Peyer's patch (tissue), 4 donors: Measurements from ENCODE around the gene TANC2. TPM values are rescaled to one million over a fixed set of nuclear protein-coding genes. Genes with fewer than 3 reads are reported as not detected.

ENCODE experiments used
- DNase-seq, 3 donors: peaks; one replicate each; pipeline ENCODE4 v3.0.0-alpha.2; 2017 to 2019
- H3K27ac ChIP-seq, 4 donors: fragments of 200-600 bp; sonication (generic); one replicate each; pipeline ENCODE4 v1.5.1; 2016 to 2019
- H3K27me3 ChIP-seq, 2 donors: fragments of 200-600 bp; sonication (generic); one replicate each; pipeline ENCODE4 v1.5.1; 2019
- H3K36me3 ChIP-seq, 3 donors: fragments of 200-600 bp; sonication (generic); one replicate each; pipeline ENCODE4 v1.5.1; 2016 to 2019
- H3K4me1 ChIP-seq, 4 donors: fragments of 200-600 bp; sonication (generic); one replicate each; pipeline ENCODE4 v1.5.1; 2016 to 2019
- H3K4me3 ChIP-seq, 4 donors: fragments of 200-600 bp; sonication (generic); 1 replicate in 3 of 4; 2 replicates in 1 of 4; pipeline ENCODE4 v1.5.1; 2016 to 2019; ENCODE audit warnings: mild to moderate bottlenecking in 1 of 4
- H3K9me3 ChIP-seq, 4 donors: fragments of 200-600 bp; sonication (generic); one replicate each; pipeline ENCODE4 v1.5.1; 2016 to 2019; ENCODE audit warnings: mild to moderate bottlenecking in 1 of 4
- POLR2A ChIP-seq, 2 donors: fragments of 450-650 bp; IDR thresholded peaks; one replicate each; pipeline ENCODE4 v1.5.1; 2017; ENCODE audit warnings: antibody characterized with exemption in 2 of 2, mild to moderate bottlenecking in 2 of 2, moderate library complexity in 2 of 2
- total RNA-seq, 4 donors: library from RNA; depleted of rRNA; stranded (reverse); fragments of >200 nt; gene quantifications; one replicate each; pipeline ENCODE4 v1.1.0, GENCODE V29; 2016
- TF ChIP-seq, protein P1 (sequence below), 6 experiments: fragments of 450-650 bp in 4 of 6; fragments of 200-600 bp in 2 of 6; sonication (generic) in 1 of 6; IDR thresholded peaks; one replicate each; pipeline ENCODE4 v1.5.1; 2017 to 2019; ENCODE audit warnings: antibody characterized with exemption in 6 of 6, mild to moderate bottlenecking in 3 of 6, moderate library complexity in 1 of 6

Gene TANC2
- total RNA-seq, 4 donors from 2014 or later, result 3.2 to 21.5 (median 7.8) TPM

DNA sequence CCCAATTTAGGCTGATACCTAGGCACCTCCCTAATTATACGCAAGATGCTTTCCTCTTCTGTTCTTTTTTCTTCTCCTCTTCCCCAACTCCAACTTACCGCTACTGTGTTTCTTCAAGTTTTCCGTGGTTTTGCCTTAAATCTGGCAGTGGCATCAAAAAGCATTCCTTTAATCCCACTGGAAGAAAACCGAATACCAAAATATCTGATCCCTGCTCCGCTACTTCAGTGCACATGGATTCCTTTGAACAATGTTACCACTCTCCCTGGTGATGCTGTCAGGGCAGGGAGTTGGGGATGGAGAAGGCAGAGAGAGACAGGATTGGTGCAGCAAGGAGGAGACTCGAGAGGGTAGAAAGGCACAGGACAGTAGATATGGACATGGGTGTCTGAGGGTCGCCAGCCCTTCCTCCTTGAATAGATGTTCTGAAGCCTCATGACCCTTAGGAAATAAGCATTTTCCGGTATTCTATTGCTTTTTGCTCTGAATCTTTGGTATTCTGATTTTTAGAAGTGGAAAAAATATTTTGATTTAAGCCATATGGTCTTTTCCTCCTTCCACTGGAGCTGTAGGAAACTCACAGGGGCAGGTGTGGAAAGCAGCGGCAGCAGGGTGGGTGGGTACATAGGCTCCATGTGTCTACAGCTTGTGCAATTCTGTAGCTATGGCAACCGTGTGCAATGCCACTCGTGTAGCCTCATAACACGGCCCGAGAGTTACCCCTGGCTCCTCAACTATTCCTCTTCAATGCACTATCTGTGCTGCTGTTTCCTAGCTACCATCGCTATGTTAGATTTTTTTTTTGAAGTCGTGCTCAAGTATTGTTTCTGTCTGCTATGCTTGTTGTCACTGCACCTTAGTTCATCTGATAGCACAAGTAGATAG, 32.3 kb upstream of the TANC2 start:
- Histone ChIP-seq H3K36me3 (no peaks in the 10 kb centered on the region), H3K4me3 (no peak overlapping the region), H3K27ac (no peak overlapping the region), H3K4me1 (no peaks in the 10 kb centered on the region), H3K9me3 (no peaks in the 10 kb centered on the region), H3K27me3 (no peaks in the 10 kb centered on the region)
- no peak for TF ChIP-seq POLR2A (IDR thresholded peaks at IDR 0.05)
- TF ChIP-seq, protein P1, sequence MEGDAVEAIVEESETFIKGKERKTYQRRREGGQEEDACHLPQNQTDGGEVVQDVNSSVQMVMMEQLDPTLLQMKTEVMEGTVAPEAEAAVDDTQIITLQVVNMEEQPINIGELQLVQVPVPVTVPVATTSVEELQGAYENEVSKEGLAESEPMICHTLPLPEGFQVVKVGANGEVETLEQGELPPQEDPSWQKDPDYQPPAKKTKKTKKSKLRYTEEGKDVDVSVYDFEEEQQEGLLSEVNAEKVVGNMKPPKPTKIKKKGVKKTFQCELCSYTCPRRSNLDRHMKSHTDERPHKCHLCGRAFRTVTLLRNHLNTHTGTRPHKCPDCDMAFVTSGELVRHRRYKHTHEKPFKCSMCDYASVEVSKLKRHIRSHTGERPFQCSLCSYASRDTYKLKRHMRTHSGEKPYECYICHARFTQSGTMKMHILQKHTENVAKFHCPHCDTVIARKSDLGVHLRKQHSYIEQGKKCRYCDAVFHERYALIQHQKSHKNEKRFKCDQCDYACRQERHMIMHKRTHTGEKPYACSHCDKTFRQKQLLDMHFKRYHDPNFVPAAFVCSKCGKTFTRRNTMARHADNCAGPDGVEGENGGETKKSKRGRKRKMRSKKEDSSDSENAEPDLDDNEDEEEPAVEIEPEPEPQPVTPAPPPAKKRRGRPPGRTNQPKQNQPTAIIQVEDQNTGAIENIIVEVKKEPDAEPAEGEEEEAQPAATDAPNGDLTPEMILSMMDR (IDR thresholded peaks at IDR 0.05), result no peak
- DNase-seq, result no peak

DNA sequence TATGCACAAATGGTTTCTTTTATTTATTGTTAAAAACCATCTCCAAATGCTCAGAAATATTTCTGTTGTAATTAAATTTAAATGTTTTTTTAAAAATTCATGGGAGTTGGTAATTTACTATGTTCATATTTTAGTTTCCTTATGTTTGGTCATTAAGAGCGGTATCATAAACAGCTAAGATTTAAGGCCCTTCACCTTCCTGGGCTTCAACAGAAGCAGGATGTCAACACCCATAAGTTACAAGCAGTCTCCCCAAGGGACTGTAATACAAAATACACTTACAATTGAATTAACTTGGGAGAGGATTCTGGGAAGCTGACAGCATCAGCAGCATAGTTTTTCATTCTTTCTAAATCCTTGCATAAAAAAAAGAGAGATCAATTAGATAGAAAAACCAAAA, 30.9 kb upstream of the TANC2 start:
- no peak for DNase-seq
- Histone ChIP-seq H3K36me3 (no peaks in the 10 kb centered on the region), H3K4me1 (no peaks in the 10 kb centered on the region), H3K4me3 (no peak overlapping the region), H3K9me3 (no peaks in the 10 kb centered on the region), H3K27me3 (no peaks in the 10 kb centered on the region), H3K27ac (no peak overlapping the region)
- no peak for TF ChIP-seq POLR2A (IDR thresholded peaks at IDR 0.05)
- TF ChIP-seq, protein P1 (IDR thresholded peaks at IDR 0.05), result no peak

DNA sequence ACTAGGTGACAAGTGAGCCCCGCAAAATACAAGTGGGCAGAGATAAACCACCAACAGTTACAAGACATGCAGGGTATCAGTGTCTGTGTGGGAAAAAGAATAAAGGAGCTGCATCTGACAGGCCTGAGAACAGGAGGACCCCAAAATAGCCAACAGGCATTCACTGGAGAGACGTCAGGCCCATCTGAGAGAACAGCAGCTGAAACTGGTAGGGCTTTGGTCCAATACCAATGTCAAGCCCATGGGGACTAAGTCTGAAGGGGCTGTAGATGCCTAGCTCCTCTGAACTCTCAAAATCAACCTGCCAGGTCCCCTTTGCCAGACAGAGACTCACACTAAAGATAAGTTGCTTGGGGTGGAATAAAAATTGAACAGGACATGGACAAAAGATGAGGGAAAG, 30.5 kb upstream of the TANC2 start:
- H3K27ac ChIP-seq, result no peak overlapping the region
- no peaks in the 10 kb centered on the region for H3K4me1 ChIP-seq
- H3K9me3 ChIP-seq, result no peaks in the 10 kb centered on the region
- no peaks in the 10 kb centered on the region for H3K27me3 ChIP-seq
- H3K4me3 ChIP-seq, result no peak overlapping the region
- DNase-seq, result no peak
- no peaks in the 10 kb centered on the region for H3K36me3 ChIP-seq
- no peak for TF ChIP-seq POLR2A (IDR thresholded peaks at IDR 0.05)
- TF ChIP-seq, protein P1 (IDR thresholded peaks at IDR 0.05), result no peak

DNA sequence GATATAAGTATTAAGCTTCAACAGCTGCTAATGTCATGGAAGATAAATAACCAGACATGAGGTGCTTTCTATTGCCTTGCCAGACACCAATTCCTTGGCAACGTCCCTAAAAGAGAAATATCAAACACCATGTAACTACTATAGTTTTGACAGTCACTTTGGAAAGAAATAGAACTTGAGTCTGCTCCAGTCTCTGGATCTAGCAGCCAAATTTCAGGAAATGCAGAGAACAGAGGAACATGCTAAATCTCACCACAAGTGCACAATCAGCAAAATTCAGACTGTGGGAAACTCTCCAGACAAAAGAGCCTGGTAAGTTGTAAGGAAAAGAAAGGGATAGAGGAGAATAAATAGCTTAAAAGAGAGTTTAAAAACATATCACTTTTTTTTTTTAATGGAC, 28.4 kb upstream of the TANC2 start:
- Histone ChIP-seq H3K36me3 (no peaks in the 10 kb centered on the region), H3K27ac (no peak overlapping the region), H3K4me3 (no peak overlapping the region), H3K9me3 (peaks cover 0 to 3% (median 0%) of the 10 kb centered on the region in 4 donors), H3K4me1 (no peaks in the 10 kb centered on the region), H3K27me3 (no peaks in the 10 kb centered on the region)
- DNase-seq, result no peak
- no peak for TF ChIP-seq POLR2A (IDR thresholded peaks at IDR 0.05)
- TF ChIP-seq, protein P1 (IDR thresholded peaks at IDR 0.05), result no peak

DNA sequence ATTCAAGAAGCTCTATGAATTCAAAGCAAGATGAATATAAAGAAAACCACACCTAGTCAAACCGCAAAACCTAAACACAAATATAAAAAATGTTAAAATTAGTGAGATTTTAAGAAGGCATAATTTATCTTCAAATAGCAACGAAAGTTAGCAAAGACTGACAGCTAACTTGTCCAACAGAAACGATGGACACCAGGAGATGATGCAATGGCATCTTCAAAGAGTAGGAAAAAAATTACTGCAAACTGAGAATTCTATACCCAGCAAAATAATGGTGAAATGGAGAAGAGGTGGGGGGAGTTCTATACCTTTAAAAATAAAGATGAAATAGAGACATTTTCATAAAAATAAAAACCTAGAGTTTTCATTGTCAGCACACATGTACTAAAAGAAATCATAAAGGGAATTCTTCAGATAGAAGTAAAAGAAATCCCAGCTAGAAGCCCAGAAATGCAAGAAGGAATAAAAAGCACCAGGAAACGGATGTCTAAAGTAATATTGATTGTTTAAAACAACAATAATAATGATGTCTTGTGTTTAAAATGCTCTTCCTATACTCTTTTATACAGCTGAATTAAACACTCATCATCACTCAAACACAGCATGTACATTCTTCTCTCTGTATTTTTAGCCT, 24.6 kb upstream of the TANC2 start:
- H3K4me3 ChIP-seq, result no peak overlapping the region
- DNase-seq, result no peak
- no peaks in the 10 kb centered on the region for H3K36me3 ChIP-seq
- no peak for TF ChIP-seq POLR2A (IDR thresholded peaks at IDR 0.05)
- TF ChIP-seq, protein P1 (IDR thresholded peaks at IDR 0.05), result no peak
- H3K27me3 ChIP-seq, result no peaks in the 10 kb centered on the region
- no peaks in the 10 kb centered on the region for H3K4me1 ChIP-seq
- peaks cover 0 to 3% (median 0%) of the 10 kb centered on the region in 4 donors for H3K9me3 ChIP-seq
- no peak overlapping the region for H3K27ac ChIP-seq
